ENCODE results near the gene QPCTL. TPM values are rescaled to one million over a fixed set of nuclear protein-coding genes. Genes with fewer than 3 reads are reported as not detected.

Gene QPCTL
- total and polyA plus RNA-seq, 2 of the 13 experiments (the other 11 are each of a cell fraction or from before 2014, with no cell fraction given) = 16.0 to 19.1 TPM

- in situ Hi-C loops (cut with HindIII; ENCODE audit: extremely low pct_ligation_motif_present, low pct_unique_long_range_greater_than_20kb) (no loop called here), intact Hi-C loops (cut with micrococcal nuclease; ENCODE audit: unreplicated experiment) (no loop called here)
- no peak for DNase-seq (ENCODE audit: low spot score)
- Histone ChIP-seq H3K4me2 (ENCODE audit: low read depth, low read length) (no peak overlapping the region), H3K9me3 (ENCODE audit: low read length) (no peaks in the 10 kb centered on the region), H3K4me1 (ENCODE audit: insufficient read depth, low read length) (peaks cover 36% of the 10 kb centered on the region), H3K27me3 (ENCODE audit: control insufficient read depth in 1 of 2, insufficient read depth in 2 of 2, low read length in 2 of 2) (peaks cover 0 to 3% of the 10 kb centered on the region in 2 experiments; a peak in 1 of 5 replicates), H3K27ac (ENCODE audit: extremely low read length, insufficient read depth, low read length) (no peak overlapping the region), H3K4me3 (replicated peaks in 1 of 3; ENCODE audit: insufficient read depth in 1 of 3, low read depth in 2 of 3, low read length in 3 of 3) (no peak overlapping the region), H4K20me1 (ENCODE audit: insufficient read depth, low read length) (no peaks in the 10 kb centered on the region), H3K79me2 (ENCODE audit: insufficient read depth, low read length) (no peaks in the 10 kb centered on the region), H3K36me3 (replicated peaks in 1 of 2; ENCODE audit: control insufficient read depth in 1 of 2, insufficient read depth in 2 of 2, low read length in 2 of 2) (no peaks in the 10 kb centered on the region), H3K9ac (ENCODE audit: insufficient read depth, low read depth, low read length) (no peak overlapping the region), H2AFZ (ENCODE audit: low read length) (no peak overlapping the region)
- WGBS (ENCODE audit: low lambda C conversion rate) = 0% methylated on average over 1 of the region's 3 CpGs
- FAIRE-seq = no peak
- POLR2A ChIA-PET = no interaction called here
- no peak for TF ChIP-seq HMGXB4 (CRISPR knock-in tag; IDR thresholded peaks at IDR 0.05; ENCODE audit: borderline replicate concordance in 1 of 2, low read depth in 1 of 2)
- TF ChIP-seq ZNF629 (CRISPR knock-in tag; conservative IDR thresholded peaks at IDR 0.05) = peak; percentile 45
- TF ChIP-seq ZFP90 (CRISPR knock-in tag; IDR thresholded peaks at IDR 0.05; ENCODE audit: borderline replicate concordance) = no peak
- no peak for TF ChIP-seq SPEN (CRISPR knock-in tag; IDR thresholded peaks at IDR 0.05; ENCODE audit: low read depth)
- no peak for TF ChIP-seq ZSCAN31 (CRISPR knock-in tag; IDR thresholded peaks at IDR 0.05; ENCODE audit: low read depth)
- ATAC-seq = no peak
- CTCF ChIA-PET (ENCODE audit: low intra/inter-chr PET ratio, low total read pairs) = no interaction called here
- no TSS peak for BruUV-seq (replicated peaks)
Measured at GRCh38 chr19:45655073-45655472, 37.4 kb upstream of the QPCTL start.

GRCh38 chr19:45657520-45658167, 34.8 kb upstream of the QPCTL start:
- intact Hi-C loops (cut with micrococcal nuclease; ENCODE audit: unreplicated experiment) (no loop called here), in situ Hi-C loops (cut with HindIII; ENCODE audit: extremely low pct_ligation_motif_present, low pct_unique_long_range_greater_than_20kb) (no loop called here)
- ATAC-seq = peak; percentile 63
- peak overlapping the region; percentile 25 to 62 (median 30); a peak in 5 of 6 replicates for H3K4me3 ChIP-seq (replicated peaks in 1 of 3; ENCODE audit: insufficient read depth in 1 of 3, low read depth in 2 of 3, low read length in 3 of 3)
- H2AFZ ChIP-seq (ENCODE audit: low read length) = no peak overlapping the region
- no peaks in the 10 kb centered on the region for H3K9me3 ChIP-seq (ENCODE audit: low read length)
- WGBS (ENCODE audit: low lambda C conversion rate) = 1% methylated on average over 11 of the region's 14 CpGs
- H4K20me1 ChIP-seq (ENCODE audit: insufficient read depth, low read length) = no peaks in the 10 kb centered on the region
- DNase-seq (ENCODE audit: low spot score) = peak; percentile 47
- no peaks in the 10 kb centered on the region for H3K36me3 ChIP-seq (replicated peaks in 1 of 2; ENCODE audit: control insufficient read depth in 1 of 2, insufficient read depth in 2 of 2, low read length in 2 of 2)
- CTCF ChIA-PET (ENCODE audit: low intra/inter-chr PET ratio, low total read pairs) = no interaction called here
- POLR2A ChIA-PET = interaction anchor here (1.3 to 1.4 kb wide), 2 partner anchors 12 to 16 kb away, joined by 4 read pairs; no protein-coding TSS in a partner anchor
- peak overlapping the region; percentile 49; the same call in 1 of the 2 replicates for H3K9ac ChIP-seq (ENCODE audit: insufficient read depth, low read depth, low read length)
- peak overlapping the region; percentile 72 for H3K4me2 ChIP-seq (ENCODE audit: low read depth, low read length)
- no peaks in the 10 kb centered on the region for H3K79me2 ChIP-seq (ENCODE audit: insufficient read depth, low read length)
- BruUV-seq (replicated peaks) = no TSS peak
- no peak overlapping the region for H3K27ac ChIP-seq (ENCODE audit: extremely low read length, insufficient read depth, low read length)
- peak; percentile 75 for FAIRE-seq
- H3K27me3 ChIP-seq (ENCODE audit: control insufficient read depth in 1 of 2, insufficient read depth in 2 of 2, low read length in 2 of 2) = no peaks in the 10 kb centered on the region; a peak in 1 of 5 replicates
- peaks cover 36% of the 10 kb centered on the region for H3K4me1 ChIP-seq (ENCODE audit: insufficient read depth, low read length)
- TF ChIP-seq POGZ (CRISPR knock-in tag; IDR thresholded peaks at IDR 0.05) (no peak; the same call in 1 of the 2 replicates), ATM (IDR thresholded peaks at IDR 0.05; ENCODE audit: borderline replicate concordance) (no peak), NPAS2 (CRISPR knock-in tag; IDR thresholded peaks at IDR 0.05; ENCODE audit: borderline replicate concordance) (no peak), BORCS8-MEF2B (CRISPR knock-in tag; IDR thresholded peaks at IDR 0.05) (no peak), ZMYM3 (CRISPR knock-in tag; IDR thresholded peaks at IDR 0.05) (0 out of 2 replicates have a peak, but pooled peaks have one; percentile 39), ZNF770 (CRISPR knock-in tag; IDR thresholded peaks at IDR 0.05) (peak; percentile 89), ZFX (CRISPR knock-in tag; IDR thresholded peaks at IDR 0.05; ENCODE audit: low read depth) (no peak), KDM6A (CRISPR knock-in tag; IDR thresholded peaks at IDR 0.05; ENCODE audit: low read depth) (peak; percentile 46; the same call in 1 of the 2 replicates), ZNF205 (CRISPR knock-in tag; IDR thresholded peaks at IDR 0.05) (no peak), ZBTB7A (CRISPR knock-in tag; IDR thresholded peaks at IDR 0.05) (peak; percentile 26; the same call in 1 of the 2 replicates)
